SU-DHL-6 (cell line): Measurements from ENCODE around the gene ASTN2.

Experiments used
- H2AFZ ChIP-seq: fragments of 200-600 bp; sonication (generic); 2 replicates; pipeline ENCODE4 v1.6.1; 2014; ENCODE audit warnings: low read depth, mild to moderate bottlenecking, moderate library complexity, mixed read lengths, antibody characterized with exemption, low read length; ENCODE audit not compliant: severe bottlenecking
- H3F3A ChIP-seq: fragments of 200-600 bp; shearing (Covaris generic); 2 replicates; pipeline ENCODE4 v1.6.0; 2016; ENCODE audit warnings: antibody characterized with exemption, mild to moderate bottlenecking; ENCODE audit not compliant: insufficient read depth
- H3K27ac ChIP-seq: fragments of 200-600 bp; sonication (generic); 2 replicates; pipeline ENCODE4 v1.5.1; 2016; ENCODE audit warnings: low read depth, mild to moderate bottlenecking, low read length, moderate library complexity, mixed read lengths
- H3K27me3 ChIP-seq: fragments of 200-600 bp; sonication (generic), shearing (Covaris generic); 2 replicates; pipeline ENCODE4 v1.6.0; 2014; ENCODE audit warnings: mild to moderate bottlenecking, low read length
- H3K36me3 ChIP-seq: fragments of 200-600 bp; sonication (generic); 2 replicates; pipeline ENCODE4 v1.6.1; 2014; ENCODE audit warnings: mild to moderate bottlenecking, low read length, mixed read lengths
- H3K4me2 ChIP-seq: fragments of 300-600, 200-600 bp; shearing (Covaris generic), sonication (generic); 2 replicates; pipeline ENCODE4 v1.6.0; 2014; ENCODE audit warnings: low read length, low read depth, mild to moderate bottlenecking; ENCODE audit not compliant: poor library complexity, severe bottlenecking
- H3K4me3 ChIP-seq: fragments of 200-600 bp; sonication (generic); 2 replicates; pipeline ENCODE4 v1.5.1; 2014; ENCODE audit warnings: antibody characterized with exemption, low read length, mild to moderate bottlenecking, mixed read lengths; ENCODE audit not compliant: insufficient read depth, poor library complexity, severe bottlenecking
- H3K79me2 ChIP-seq: fragments of 200-600 bp; sonication (generic); 2 replicates; pipeline ENCODE4 v1.6.1; 2014; ENCODE audit warnings: mild to moderate bottlenecking, low read length, moderate library complexity; ENCODE audit not compliant: insufficient read depth
- H3K9ac ChIP-seq: fragments of 200-600 bp; sonication (generic); 2 replicates; pipeline ENCODE4 v1.7.0; 2014; ENCODE audit warnings: mild to moderate bottlenecking, low read length
- H3K9me2 ChIP-seq: fragments of 200-600 bp; sonication (generic); replicated peaks from 2 replicates; pipeline ENCODE4 v1.6.1; 2014; ENCODE audit warnings: low read length; ENCODE audit not compliant: insufficient read depth
- H3K9me3 ChIP-seq: fragments of 200-600 bp; sonication (generic); 2 replicates; pipeline ENCODE4 v1.6.1; 2014; ENCODE audit warnings: low read length, mixed read lengths; ENCODE audit not compliant: insufficient read depth
- H4K20me1 ChIP-seq: fragments of 200-600 bp; sonication (generic); 2 replicates; pipeline ENCODE4 v1.6.1; 2014; ENCODE audit warnings: low read depth, mild to moderate bottlenecking, antibody characterized with exemption, low read length, moderate library complexity, mixed read lengths
- CTCF ChIP-seq: fragments of 200-600 bp; sonication (generic); IDR thresholded peaks from one replicate; pipeline ENCODE4 v1.5.1; 2017; ENCODE audit warnings: antibody characterized with exemption, mild to moderate bottlenecking, low read length, moderate library complexity; ENCODE audit not compliant: insufficient read depth, poor library complexity, severe bottlenecking
- EZH2phosphoT487 ChIP-seq: fragments of 200-600 bp; sonication (generic), shearing (Covaris generic); conservative IDR thresholded peaks from 2 replicates; pipeline ENCODE4 v1.6.1; 2018; ENCODE audit warnings: mild to moderate bottlenecking, antibody characterized with exemption, low read length, moderate library complexity, mixed read lengths

Gene ASTN2

GRCh38 chr9:117239428-117239827 is 175.4 kb downstream of the ASTN2 start:
- no peaks in the 10 kb centered on the region for H3K27me3 ChIP-seq
- H3F3A ChIP-seq: no peaks in the 10 kb centered on the region
- H3K4me2 ChIP-seq: no peak overlapping the region
- no peak overlapping the region for H2AFZ ChIP-seq
- no peak overlapping the region for H3K27ac ChIP-seq
- no peaks in the 10 kb centered on the region for H4K20me1 ChIP-seq
- TF ChIP-seq CTCF: no peak
- TF ChIP-seq EZH2phosphoT487: no peak
- no peaks in the 10 kb centered on the region for H3K79me2 ChIP-seq
- no peak overlapping the region for H3K4me3 ChIP-seq
- no peak overlapping the region for H3K9ac ChIP-seq
- H3K9me3 ChIP-seq: no peaks in the 10 kb centered on the region
- H3K9me2 ChIP-seq: no peaks in the 10 kb centered on the region
- H3K36me3 ChIP-seq: no peaks in the 10 kb centered on the region

- Histone ChIP-seq H3K9me2 (no peaks in the 10 kb centered on the region), H3K4me3 (no peak overlapping the region), H3K9ac (no peak overlapping the region), H3K79me2 (no peaks in the 10 kb centered on the region), H3K4me2 (no peak overlapping the region), H3K9me3 (no peaks in the 10 kb centered on the region), H4K20me1 (no peaks in the 10 kb centered on the region), H2AFZ (no peak overlapping the region), H3K36me3 (no peaks in the 10 kb centered on the region), H3K27ac (no peak overlapping the region), H3K27me3 (no peaks in the 10 kb centered on the region), H3F3A (no peaks in the 10 kb centered on the region)
- TF ChIP-seq EZH2phosphoT487 (no peak), CTCF (no peak)
These were observed 180.8 kb downstream of the ASTN2 start for GRCh38 chr9:117234103-117234502.

GRCh38 chr9:117233016-117233415 is 181.8 kb downstream of the ASTN2 start:
- H2AFZ ChIP-seq: no peak overlapping the region

More at GRCh38 chr9:117233016-117233415, 181.8 kb downstream of the ASTN2 start:
- no peaks in the 10 kb centered on the region for H3F3A ChIP-seq
- H3K27me3 ChIP-seq: no peaks in the 10 kb centered on the region
- H3K4me2 ChIP-seq: no peak overlapping the region
- no peak overlapping the region for H3K9ac ChIP-seq
- H3K36me3 ChIP-seq: no peaks in the 10 kb centered on the region
- no peaks in the 10 kb centered on the region for H4K20me1 ChIP-seq
- H3K9me2 ChIP-seq: no peaks in the 10 kb centered on the region
- no peaks in the 10 kb centered on the region for H3K9me3 ChIP-seq
- no peak overlapping the region for H3K27ac ChIP-seq
- no peak overlapping the region for H3K4me3 ChIP-seq
- no peak for TF ChIP-seq EZH2phosphoT487
- no peak for TF ChIP-seq CTCF
- H3K79me2 ChIP-seq: no peaks in the 10 kb centered on the region
